ENCODE results near the gene FAM180A. TPM values are rescaled to one million over a fixed set of nuclear protein-coding genes. Genes with fewer than 3 reads are reported as not detected.

Gene FAM180A
- total and polyA plus RNA-seq, 2 of the 8 experiments (the other 6 are each of a cell fraction or from before 2014, with no cell fraction given) = not detected

- Histone ChIP-seq H4K91ac (replicated peaks; ENCODE audit: insufficient read length, low read length) (no peak overlapping the region), H2BK20ac (ENCODE audit: low read length) (no peak overlapping the region)
- CTCF ChIA-PET (ENCODE audit: partially characterized antibody) = interaction anchor here (0.8 to 1.8 kb wide), 5 partner anchors 11 to 114 kb away, joined by 3 to 4 read pairs (median 4); no protein-coding TSS in a partner anchor
Measured at GRCh38 chr7:135784013-135784412, 35.4 kb upstream of the FAM180A start.

More at GRCh38 chr7:135784013-135784412, 35.4 kb upstream of the FAM180A start:
- Histone ChIP-seq H4K5ac (ENCODE audit: insufficient read length, low read depth, low read length) (no peak overlapping the region), H2AFZ (ENCODE audit: low read length) (no peak overlapping the region), H3K79me1 (ENCODE audit: low read depth, low read length) (no peaks in the 10 kb centered on the region), H3K4me3 (ENCODE audit: extremely low read depth in 1 of 4, insufficient read depth in 2 of 4, low read depth in 3 of 4, low read length in 4 of 4) (no peak overlapping the region), H3K79me2 (ENCODE audit: control insufficient read depth in 1 of 2, insufficient read depth in 2 of 2, low read length in 2 of 2) (no peaks in the 10 kb centered on the region), H2BK12ac (ENCODE audit: low read depth, low read length) (no peak overlapping the region), H4K20me1 (replicated peaks in 1 of 2; ENCODE audit: control insufficient read depth in 1 of 2, insufficient read depth in 2 of 2, low read length in 2 of 2) (no peaks in the 10 kb centered on the region), H2BK15ac (ENCODE audit: low read length) (no peak overlapping the region), H3K23me2 (ENCODE audit: low read depth, low read length) (no peaks in the 10 kb centered on the region), H3K9me3 (ENCODE audit: insufficient read depth in 2 of 2, low read depth in 1 of 2, low read length in 1 of 2) (no peaks in the 10 kb centered on the region), H3K4me2 (ENCODE audit: insufficient read depth in 1 of 2, low read depth in 2 of 2, low read length in 2 of 2) (no peak overlapping the region), H2BK120ac (replicated peaks; ENCODE audit: low read depth, low read length) (no peak overlapping the region), H3K56ac (replicated peaks; ENCODE audit: insufficient read length, low read depth, low read length) (no peak overlapping the region), H3K27me3 (replicated peaks in 1 of 4; ENCODE audit: control insufficient read depth in 3 of 4, extremely low read depth in 1 of 4, insufficient read depth in 3 of 4, low read length in 3 of 4) (no peaks in the 10 kb centered on the region), H3K4ac (replicated peaks; ENCODE audit: insufficient read length, low read depth, low read length) (no peak overlapping the region), H4K8ac (ENCODE audit: extremely low read depth, insufficient read depth, low read length) (no peak overlapping the region), H2BK5ac (ENCODE audit: low read depth, low read length) (no peak overlapping the region), H3K4me1 (replicated peaks in 1 of 4; ENCODE audit: control insufficient read depth in 3 of 4, insufficient read depth in 4 of 4, low read length in 3 of 4) (no peaks in the 10 kb centered on the region), H3K14ac (ENCODE audit: insufficient read length) (no peak overlapping the region), H3K18ac (ENCODE audit: extremely low read depth, low read length) (no peak overlapping the region), H3K9ac (replicated peaks in 1 of 4; ENCODE audit: extremely low read depth in 1 of 4, low read depth in 3 of 4, low read length in 3 of 4) (no peak overlapping the region), H3K23ac (ENCODE audit: insufficient read length) (no peak overlapping the region), H2AK5ac (ENCODE audit: low read depth, low read length) (no peak overlapping the region), H3K27ac (ENCODE audit: low read depth, low read length) (no peak overlapping the region), H3K36me3 (ENCODE audit: control insufficient read depth in 2 of 4, insufficient read depth in 4 of 4, low read length in 3 of 4) (no peaks in the 10 kb centered on the region)
- FAIRE-seq (no peak), DNase-seq (ENCODE audit: low read depth in 1 of 2, low spot score in 2 of 2) (no peak)
- WGBS, 2 experiments (ENCODE audit: extremely low coverage in 1 of 2, insufficient coverage in 1 of 2, insufficient read length in 1 of 2, insufficient replicate concordance in 2 of 2, low coverage in 1 of 2, low lambda C conversion rate in 2 of 2, missing lambda C conversion rate in 1 of 2) = 88% methylated on average over 8 of the region's 8 CpGs; no CpG with 5 or more reads in 1 of the 2 experiments
- POLR2A ChIA-PET (ENCODE audit: partially characterized antibody) = no interaction called here
- no peak for TF ChIP-seq CEBPB (IDR thresholded peaks at IDR 0.05; ENCODE audit: low read depth, low read length)
- no peak for TF ChIP-seq KDM1A (IDR thresholded peaks at IDR 0.05; ENCODE audit: borderline replicate concordance, low read length)
- no peak for TF ChIP-seq CHD1 (IDR thresholded peaks at IDR 0.05; ENCODE audit: low read depth, low read length)
- TF ChIP-seq CBX5 (IDR thresholded peaks at IDR 0.05; ENCODE audit: low read depth, low read length) = no peak
- no peak for TF ChIP-seq CREB1 (IDR thresholded peaks at IDR 0.05)
- no peak for TF ChIP-seq BACH1 (IDR thresholded peaks at IDR 0.05; ENCODE audit: low read length)
- no peak for TF ChIP-seq BRCA1 (IDR thresholded peaks at IDR 0.05; ENCODE audit: low read depth, low read length)
- TF ChIP-seq ASH2L (IDR thresholded peaks at IDR 0.05; ENCODE audit: low read length) = no peak
- no peak for TF ChIP-seq PHF8 (conservative IDR thresholded peaks at IDR 0.05; ENCODE audit: low read depth, low read length)
- TF ChIP-seq RBBP5 (IDR thresholded peaks at IDR 0.05; ENCODE audit: borderline replicate concordance, low read depth, low read length) = no peak
